ENCODE data around the gene MYRIP. TPM values are rescaled to one million over a fixed set of nuclear protein-coding genes. Genes with fewer than 3 reads are reported as not detected.
"Not testable (repeated sequence)": the region's sequence is repeated elsewhere in the genome, so short reads cannot be mapped to it uniquely, and the experiment has no call there.

MYRIP gene
- total RNA-seq, 4 donors from 2014 or later = 0.66 to 3.1 (median 2.6) TPM

GRCh38 chr3:40083066-40083465 is 273.7 kb downstream of the MYRIP start:
- intact Hi-C loops (cut with DNase I) = no loop called here
- Histone ChIP-seq H3K4me1 (peaks cover 0 to 10% (median 2%) of the 10 kb centered on the region in 3 donors), H3K27ac (no peak overlapping the region), H3K4me3 (no peak overlapping the region), H3K27me3 (no peaks in the 10 kb centered on the region), H3K36me3 (no peaks in the 10 kb centered on the region), H3K9me3 (no peaks in the 10 kb centered on the region)
- no peak for TF ChIP-seq POLR2A (IDR thresholded peaks at IDR 0.05)
- TF ChIP-seq CTCF (IDR thresholded peaks at IDR 0.05) = no peak
- no peak for DNase-seq

GRCh38 chr3:40084424-40084823 is 275.0 kb downstream of the MYRIP start:
- H3K9me3 ChIP-seq; H3K36me3 ChIP-seq; DNase-seq; H3K27me3 ChIP-seq; H3K4me3 ChIP-seq; H3K27ac ChIP-seq; intact Hi-C loops (cut with DNase I); H3K4me1 ChIP-seq: not testable (repeated sequence)
- 87 to 91% methylated on average over 10 to 12 of the region's 12 CpGs for WGBS, 2 donors

- Histone ChIP-seq H3K27me3 (no peaks in the 10 kb centered on the region), H3K4me1 (peaks cover 0 to 10% (median 2%) of the 10 kb centered on the region in 3 donors), H3K9me3 (no peaks in the 10 kb centered on the region), H3K36me3 (no peaks in the 10 kb centered on the region), H3K4me3 (no peak overlapping the region), H3K27ac (no peak overlapping the region)
- intact Hi-C loops (cut with DNase I) = no loop called here
- DNase-seq = no peak
- no peak for TF ChIP-seq CTCF (IDR thresholded peaks at IDR 0.05)
- no peak for TF ChIP-seq POLR2A (IDR thresholded peaks at IDR 0.05)
- WGBS, 2 donors = 70 to 74% methylated on average over 7 of the region's 7 CpGs
Measured at GRCh38 chr3:40086890-40087883, 277.8 kb downstream of the MYRIP start.

GRCh38 chr3:40088527-40089170 is 279.2 kb downstream of the MYRIP start:
- TF ChIP-seq POLR2A (IDR thresholded peaks at IDR 0.05) (no peak), CTCF (IDR thresholded peaks at IDR 0.05) (no peak)
- 91 to 97% methylated on average over 3 of the region's 3 CpGs for WGBS, 2 donors
- Histone ChIP-seq H3K9me3 (no peaks in the 10 kb centered on the region), H3K36me3 (no peaks in the 10 kb centered on the region), H3K27me3 (no peaks in the 10 kb centered on the region), H3K4me3 (no peak overlapping the region), H3K4me1 (peaks cover 0 to 10% (median 2%) of the 10 kb centered on the region in 3 donors), H3K27ac (no peak overlapping the region)
- intact Hi-C loops (cut with DNase I) = no loop called here
- no peak for DNase-seq

GRCh38 chr3:40096661-40097111 is 287.3 kb downstream of the MYRIP start:
- intact Hi-C loops (cut with DNase I) = no loop called here
- H3K4me1 ChIP-seq = peaks cover 0 to 18% (median 0%) of the 10 kb centered on the region in 3 donors
- H3K4me3 ChIP-seq = no peak overlapping the region
- H3K27me3 ChIP-seq = no peaks in the 10 kb centered on the region
- H3K36me3 ChIP-seq = no peaks in the 10 kb centered on the region
- no peak for DNase-seq
- peaks cover 0 to 8% (median 0%) of the 10 kb centered on the region in 3 donors for H3K9me3 ChIP-seq
- H3K27ac ChIP-seq = peak overlapping the region in 1 of 4 donors; percentile 27
- TF ChIP-seq POLR2A (IDR thresholded peaks at IDR 0.05) (no peak), CTCF (IDR thresholded peaks at IDR 0.05) (no peak)
- 41 to 58% methylated on average over 6 of the region's 6 CpGs for WGBS, 2 donors
